ENCODE measurements around the gene IYD.
"Not testable (repeated sequence)": the region's sequence is repeated elsewhere in the genome, so short reads cannot be mapped to it uniquely, and the experiment has no call there.

Gene IYD

DNA sequence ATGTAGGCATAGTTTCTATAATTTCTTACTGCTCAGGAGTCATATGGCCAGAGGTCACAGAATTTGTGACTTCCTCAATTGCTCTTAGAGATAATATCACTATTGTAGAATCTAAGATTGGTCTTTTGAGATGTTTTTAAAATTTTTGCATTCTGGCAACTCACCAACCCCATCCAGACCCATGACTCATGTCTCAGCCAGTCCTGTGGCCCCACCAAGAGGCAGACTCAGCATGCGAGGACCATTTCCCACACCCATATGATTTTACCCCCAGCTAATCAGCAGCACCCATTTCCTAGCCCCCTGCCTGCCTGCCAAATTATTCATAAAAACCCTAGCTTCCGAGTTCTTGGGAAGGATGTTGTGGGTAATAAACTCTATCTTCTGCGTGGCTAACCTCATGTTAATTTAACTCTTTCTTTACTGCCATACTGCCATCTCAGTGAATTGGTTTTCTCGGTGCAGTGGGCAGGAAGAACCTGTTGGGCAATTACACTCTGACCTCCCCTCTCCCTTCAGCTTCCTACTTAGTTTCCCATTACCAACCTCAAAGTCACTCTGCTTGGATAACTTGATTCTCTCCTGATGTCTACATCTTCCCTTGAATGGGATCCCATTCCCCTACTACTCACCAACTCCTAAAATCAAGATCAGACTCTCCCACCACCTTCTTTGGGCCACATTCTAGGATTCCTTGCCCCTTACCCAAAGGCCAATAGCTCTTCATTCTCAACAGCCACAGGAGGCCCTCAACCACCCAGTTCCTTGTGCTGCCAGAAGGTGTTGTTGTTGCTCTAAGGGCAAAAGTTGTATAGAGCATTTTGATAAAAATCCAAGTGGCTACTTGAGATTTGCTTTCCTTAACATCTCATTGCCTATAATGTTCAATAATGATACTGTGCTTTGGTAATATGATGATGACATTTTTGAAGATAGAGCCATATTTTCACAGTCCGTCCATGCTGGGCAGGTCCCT, 16.2 kb upstream of the IYD start:
- DNase-seq (ENCODE audit: low read depth), result peak; percentile 90

DNA sequence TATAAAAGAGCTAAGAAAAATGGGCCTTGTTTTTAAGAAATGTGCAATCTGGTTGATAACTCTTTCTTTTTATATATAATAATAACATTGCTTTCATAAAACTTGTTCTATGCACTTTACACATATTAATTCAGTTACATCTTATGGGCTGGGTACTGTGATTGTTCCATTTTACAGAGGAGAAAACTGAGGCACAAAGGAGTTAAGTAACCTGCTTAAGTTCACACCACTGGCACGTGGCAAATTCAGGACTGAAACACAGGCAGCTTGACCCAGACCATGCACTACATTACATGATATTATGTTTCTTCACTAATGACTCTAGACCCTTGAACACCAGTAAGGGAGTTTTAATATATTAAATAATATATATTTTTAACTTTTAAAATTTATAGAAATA, 15.4 kb upstream of the IYD start:
- no peak for DNase-seq (ENCODE audit: low read depth)

DNA sequence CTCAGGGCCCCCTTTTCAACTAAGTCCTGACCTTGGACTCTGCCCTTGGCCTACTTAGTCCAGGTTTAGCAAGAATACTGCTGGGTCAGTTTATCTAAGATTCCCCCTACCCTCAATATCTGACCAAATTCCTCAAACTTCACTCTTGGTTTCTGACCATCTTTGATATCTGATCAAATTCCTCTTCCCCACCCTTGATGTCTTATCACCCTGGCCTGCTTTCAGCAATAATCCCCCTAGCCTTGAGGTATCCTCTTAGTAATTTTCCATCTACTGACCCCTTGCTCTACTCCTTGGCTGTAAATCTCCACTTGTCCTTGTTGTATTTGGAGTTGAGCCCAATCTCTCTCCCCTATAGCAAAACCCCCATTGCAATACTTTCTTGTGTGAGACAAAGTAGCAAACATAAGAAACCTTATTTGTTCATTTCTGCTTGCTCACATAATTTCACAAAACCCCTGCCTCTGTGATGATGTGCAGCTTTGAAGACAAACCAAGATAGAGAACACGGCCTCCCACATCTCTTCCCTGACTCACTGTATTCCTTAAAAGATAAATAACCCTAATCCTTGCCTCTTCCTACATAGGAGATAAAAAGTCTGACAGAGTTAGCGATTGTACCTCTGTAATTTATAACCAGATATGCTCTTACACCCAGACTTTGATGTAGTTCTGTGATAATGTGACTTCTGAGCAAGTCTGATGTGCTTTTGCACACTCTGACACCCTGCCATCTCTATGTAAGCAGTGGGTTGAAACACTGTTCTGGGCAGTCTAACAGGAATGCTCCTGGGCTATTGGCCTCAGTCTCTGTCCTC, 13.8 kb upstream of the IYD start:
- no peak for DNase-seq (ENCODE audit: low read depth)

- DNase-seq (ENCODE audit: low read depth), result no peak
Measured at GRCh38 chr6:150355932-150356331, 12.9 kb upstream of the IYD start.

- DNase-seq (ENCODE audit: low read depth), result no peak
Measured at GRCh38 chr6:150361876-150362275, 6.9 kb upstream of the IYD start.

DNA sequence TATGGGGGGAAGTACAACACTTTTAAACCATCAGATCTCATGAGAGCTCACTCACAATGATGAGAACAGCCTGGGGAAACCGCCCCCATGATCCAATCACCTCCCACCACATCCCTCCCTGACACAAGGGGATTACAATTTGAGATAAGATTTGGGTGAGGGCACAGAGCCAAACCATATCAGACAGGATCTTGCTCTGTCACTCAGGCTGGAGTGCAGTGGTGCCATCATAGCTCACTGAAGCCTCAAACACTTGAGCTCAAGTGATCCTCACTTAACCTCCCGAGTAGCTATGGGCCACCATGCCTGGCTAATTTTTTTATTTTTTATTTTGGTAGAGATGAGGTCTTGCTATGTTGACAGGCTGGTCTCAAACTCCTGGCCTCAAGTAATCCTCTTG, 5.1 kb upstream of the IYD start:
- no peak for DNase-seq (ENCODE audit: low read depth)

GRCh38 chr6:150366118-150366778, 2.6 kb upstream of the IYD start:
- no peak for DNase-seq (ENCODE audit: low read depth)

GRCh38 chr6:150369408-150369807, 596 bp downstream of the IYD start:
- DNase-seq (ENCODE audit: low read depth), result no peak

DNA sequence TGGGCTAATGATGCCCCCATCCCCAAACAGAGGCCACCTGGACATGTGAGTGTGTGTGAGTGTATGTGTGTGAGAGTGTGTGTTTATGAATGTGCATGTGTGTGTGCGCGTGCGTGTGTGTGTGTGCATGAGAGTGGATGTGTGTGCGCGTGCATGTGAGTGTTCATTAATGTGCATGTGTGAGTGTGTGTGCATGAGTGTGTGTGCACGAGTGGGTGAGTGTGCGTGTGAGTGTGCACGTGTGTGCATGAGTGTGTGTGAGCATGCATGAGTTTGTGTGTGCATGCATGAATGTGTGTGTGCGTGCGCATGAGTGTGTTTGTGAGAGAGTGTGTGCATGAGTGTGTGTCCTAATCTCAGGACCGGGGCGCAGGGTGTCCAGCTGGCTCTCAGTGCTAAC, 1.3 kb downstream of the IYD start:
- DNase-seq (ENCODE audit: low read depth), result no peak

- DNase-seq (ENCODE audit: low read depth), result no peak
Measured at GRCh38 chr6:150371356-150371755, 2.5 kb downstream of the IYD start.

- DNase-seq (ENCODE audit: low read depth), result no peak
Measured at GRCh38 chr6:150372051-150372450, 3.2 kb downstream of the IYD start.

DNA sequence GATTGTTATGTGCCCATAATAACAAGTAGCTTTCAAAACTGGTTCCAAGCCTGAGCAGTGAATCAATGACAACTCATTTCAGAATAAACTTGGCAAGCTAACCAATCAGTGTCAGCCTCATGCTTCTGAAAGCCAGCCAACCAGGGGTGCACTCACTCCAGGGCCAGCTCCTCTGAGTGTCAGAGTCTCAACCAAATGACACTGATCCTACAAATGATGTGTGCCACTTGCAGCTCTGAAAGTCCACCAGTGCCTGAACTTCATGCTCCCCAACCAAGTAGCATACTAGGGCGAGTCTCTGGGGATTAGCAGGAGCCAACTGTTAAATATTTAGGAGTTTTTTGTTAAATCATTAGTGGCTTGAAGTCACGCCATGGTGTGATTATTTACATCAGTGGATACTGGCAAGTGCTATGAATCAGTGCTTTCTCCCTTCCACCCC, 4.5 kb downstream of the IYD start:
- peak; percentile 25 for DNase-seq (ENCODE audit: low read depth)

GRCh38 chr6:150374346-150374745, 5.5 kb downstream of the IYD start:
- DNase-seq (ENCODE audit: low read depth), result not testable (repeated sequence)

- DNase-seq (ENCODE audit: low read depth), result peak; percentile 4
Measured at GRCh38 chr6:150377211-150377781, 8.5 kb downstream of the IYD start.

- DNase-seq (ENCODE audit: low read depth), result no peak
Measured at GRCh38 chr6:150380256-150380655, 11.4 kb downstream of the IYD start.

- peak; percentile 21 for DNase-seq (ENCODE audit: low read depth)
Measured at GRCh38 chr6:150382171-150382570, 13.4 kb downstream of the IYD start.

DNA sequence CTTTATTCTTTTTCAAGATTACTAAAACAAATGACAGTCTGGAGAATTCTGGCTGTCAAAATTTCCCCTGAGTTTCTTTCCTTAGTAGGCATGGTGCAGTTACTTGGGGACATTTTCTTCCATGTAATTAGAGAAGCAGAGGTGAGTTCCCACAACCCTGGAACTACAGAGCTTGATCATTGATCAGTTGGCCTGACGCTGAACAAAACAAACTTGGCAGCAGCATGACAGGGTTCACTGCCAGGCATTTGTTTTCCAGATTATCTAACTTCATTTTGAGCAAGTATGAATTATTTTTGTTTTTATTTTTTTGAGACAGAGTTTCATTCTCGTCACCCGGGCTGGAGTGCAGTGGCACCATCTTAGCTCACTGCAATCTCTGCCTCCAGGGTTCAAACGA, 22.6 kb downstream of the IYD start:
- no peak for DNase-seq (ENCODE audit: low read depth)

DNA sequence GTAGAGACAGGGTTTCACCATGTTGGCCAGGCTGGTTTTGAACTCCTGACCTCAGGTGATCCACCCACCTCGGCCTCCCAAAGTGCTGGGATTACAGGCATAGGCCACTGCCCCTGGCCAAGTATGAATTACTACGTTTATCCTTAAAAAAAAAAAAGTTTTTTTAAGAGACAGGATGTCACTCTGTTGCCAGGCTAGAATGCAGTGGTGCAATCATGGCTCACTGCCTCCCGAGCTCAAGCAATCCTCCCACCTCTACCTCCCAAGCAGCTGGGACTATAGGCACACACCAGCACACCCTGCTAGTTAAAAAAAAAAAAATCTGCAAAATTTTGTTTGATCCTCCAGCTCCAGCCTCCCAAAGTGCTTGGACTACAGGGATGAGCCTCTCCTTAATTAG, 23.1 kb downstream of the IYD start:
- DNase-seq (ENCODE audit: low read depth), result no peak

GRCh38 chr6:150392452-150393220, 23.8 kb downstream of the IYD start:
- DNase-seq (ENCODE audit: low read depth), result no peak

- no peak for DNase-seq (ENCODE audit: low read depth)
Measured at GRCh38 chr6:150394053-150394898, 25.5 kb downstream of the IYD start.

Data from EH (cell line).